Lower lobe of right lung (tissue), 2 donors: ENCODE data around the gene CCDC180. TPM values are rescaled to one million over a fixed set of nuclear protein-coding genes. Genes with fewer than 3 reads are reported as not detected.

Experiments used
- ATAC-seq, 2 donors: fragments of 200-7000 bp; cut with Tn5 transposase; one replicate each; pipeline ENCODE4 v1.9.1; 2020 to 2022; ENCODE audit warnings: mild to moderate bottlenecking in 2 of 2, moderate library complexity in 2 of 2
- DNase-seq: peaks from one replicate; pipeline ENCODE4 v3.0.0-alpha.2; 2020
- H3K27ac ChIP-seq: fragments of 200-600 bp; one replicate; pipeline ENCODE4 v1.8.0; 2022
- H3K27me3 ChIP-seq: fragments of 200-600 bp; one replicate; pipeline ENCODE4 v1.8.0; 2022; ENCODE audit warnings: low read depth
- H3K36me3 ChIP-seq: fragments of 200-600 bp; one replicate; pipeline ENCODE4 v1.8.0; 2022; ENCODE audit warnings: mild to moderate bottlenecking
- H3K4me1 ChIP-seq: fragments of 200-600 bp; one replicate; pipeline ENCODE4 v1.8.0; 2022
- H3K4me3 ChIP-seq: fragments of 200-600 bp; one replicate; pipeline ENCODE4 v1.8.0; 2022; ENCODE audit warnings: mild to moderate bottlenecking
- H3K9me3 ChIP-seq: fragments of 200-600 bp; one replicate; pipeline ENCODE4 v1.8.0; 2022
- intact Hi-C: fragments of 100-400 bp; cut with DNase I; formaldehyde crosslinking; loops from one replicate; pipeline ENCODE4 v1.11.0; 2022
- total RNA-seq: library from RNA; stranded (reverse); fragmentation: NEBNext Ultra II Directional; extraction: Animal tissue kit (Norgen Biotek cat#: 25700); gene quantifications from one replicate; pipeline ENCODE4 v1.2.1, GENCODE V29; 2021
- TF ChIP-seq, protein P1 (sequence below): fragments of 200-600 bp; IDR thresholded peaks from one replicate; pipeline ENCODE4 v1.8.0; 2022; ENCODE audit warnings: antibody characterized with exemption, mild to moderate bottlenecking
- donor health status: DM: no; HTN: yes; CAD: no; lungs with severe emphysema.

CCDC180 gene
- total RNA-seq, 1 donor from 2014 or later = 11.3 TPM

DNA sequence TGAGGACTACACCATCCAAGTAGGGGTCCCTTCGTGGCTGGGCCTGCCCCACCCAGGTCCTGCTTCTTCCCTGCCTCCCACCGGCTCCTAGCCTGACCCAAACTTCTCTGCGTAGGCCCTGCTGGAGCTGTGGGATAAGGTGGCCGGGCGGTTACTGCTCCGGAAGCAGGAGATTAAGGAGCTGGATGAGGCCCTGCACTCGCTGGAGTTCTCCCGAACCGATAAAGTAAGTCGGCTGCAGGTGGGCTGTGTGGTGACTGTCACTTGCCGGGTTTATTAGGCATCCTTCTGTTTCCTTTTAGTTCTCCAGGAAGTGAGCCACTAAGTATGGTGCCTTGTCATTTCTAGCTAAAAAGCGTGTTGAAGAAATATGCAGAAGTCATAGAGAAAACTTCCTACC lies 7.0 kb downstream of the CCDC180 start:
- ATAC-seq (no peak), DNase-seq (no peak)
- H3K4me1 ChIP-seq = peaks cover 7% of the 10 kb centered on the region
- no peaks in the 10 kb centered on the region for H3K9me3 ChIP-seq
- H3K27ac ChIP-seq = no peak overlapping the region
- H3K4me3 ChIP-seq = no peak overlapping the region
- intact Hi-C loops = no loop called here
- TF ChIP-seq, protein P1, sequence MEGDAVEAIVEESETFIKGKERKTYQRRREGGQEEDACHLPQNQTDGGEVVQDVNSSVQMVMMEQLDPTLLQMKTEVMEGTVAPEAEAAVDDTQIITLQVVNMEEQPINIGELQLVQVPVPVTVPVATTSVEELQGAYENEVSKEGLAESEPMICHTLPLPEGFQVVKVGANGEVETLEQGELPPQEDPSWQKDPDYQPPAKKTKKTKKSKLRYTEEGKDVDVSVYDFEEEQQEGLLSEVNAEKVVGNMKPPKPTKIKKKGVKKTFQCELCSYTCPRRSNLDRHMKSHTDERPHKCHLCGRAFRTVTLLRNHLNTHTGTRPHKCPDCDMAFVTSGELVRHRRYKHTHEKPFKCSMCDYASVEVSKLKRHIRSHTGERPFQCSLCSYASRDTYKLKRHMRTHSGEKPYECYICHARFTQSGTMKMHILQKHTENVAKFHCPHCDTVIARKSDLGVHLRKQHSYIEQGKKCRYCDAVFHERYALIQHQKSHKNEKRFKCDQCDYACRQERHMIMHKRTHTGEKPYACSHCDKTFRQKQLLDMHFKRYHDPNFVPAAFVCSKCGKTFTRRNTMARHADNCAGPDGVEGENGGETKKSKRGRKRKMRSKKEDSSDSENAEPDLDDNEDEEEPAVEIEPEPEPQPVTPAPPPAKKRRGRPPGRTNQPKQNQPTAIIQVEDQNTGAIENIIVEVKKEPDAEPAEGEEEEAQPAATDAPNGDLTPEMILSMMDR = no peak
- peaks cover 31% of the 10 kb centered on the region for H3K36me3 ChIP-seq
- no peaks in the 10 kb centered on the region for H3K27me3 ChIP-seq

DNA sequence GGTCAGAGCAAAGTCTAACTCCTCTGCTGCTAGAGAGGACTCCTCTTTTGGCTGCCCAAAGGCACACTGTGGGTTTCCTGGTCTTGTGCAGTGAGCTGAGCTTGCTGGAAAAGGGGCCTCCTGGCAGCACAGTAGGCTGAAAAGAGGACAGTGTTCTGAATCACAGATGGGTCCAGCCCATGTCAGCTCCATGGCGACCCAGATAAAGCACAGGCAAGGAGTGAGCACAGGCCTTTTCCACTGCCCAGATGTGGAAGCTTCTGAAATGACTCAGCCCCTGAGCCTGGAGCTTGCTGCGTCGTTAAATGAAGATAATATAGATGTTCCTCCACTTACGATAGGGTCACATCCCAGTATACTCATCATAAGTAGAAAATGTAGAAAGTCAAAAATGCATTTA lies 8.1 kb downstream of the CCDC180 start:
- no peak for DNase-seq
- no peak for ATAC-seq
- Histone ChIP-seq H3K27ac (no peak overlapping the region), H3K27me3 (no peaks in the 10 kb centered on the region), H3K9me3 (no peaks in the 10 kb centered on the region), H3K4me1 (peaks cover 7% of the 10 kb centered on the region), H3K4me3 (no peak overlapping the region), H3K36me3 (peaks cover 31% of the 10 kb centered on the region)
- intact Hi-C loops = no loop called here
- TF ChIP-seq, protein P1 = no peak

DNA sequence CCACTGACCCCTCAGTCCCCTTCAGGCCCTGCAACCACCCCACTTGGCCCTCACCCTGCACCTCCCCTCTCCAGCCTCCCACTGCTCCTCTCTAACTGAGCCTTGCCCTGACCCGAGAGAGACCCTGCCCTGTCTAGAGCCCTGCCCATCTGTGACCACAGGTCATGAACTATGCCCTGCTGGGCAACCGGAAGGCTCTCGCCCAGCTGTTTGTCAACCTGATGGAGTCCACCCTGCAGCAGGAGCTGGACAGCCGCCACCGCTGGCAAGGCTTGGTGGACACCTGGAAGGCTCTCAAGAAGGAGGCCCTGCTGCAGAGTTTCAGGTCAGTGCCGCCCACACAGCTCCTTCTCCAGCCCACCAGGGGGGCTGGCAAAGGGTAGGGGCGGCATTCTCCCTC lies 9.4 kb downstream of the CCDC180 start:
- Histone ChIP-seq H3K36me3 (peaks cover 27% of the 10 kb centered on the region), H3K27me3 (no peaks in the 10 kb centered on the region), H3K9me3 (no peaks in the 10 kb centered on the region), H3K27ac (no peak overlapping the region), H3K4me1 (peaks cover 7% of the 10 kb centered on the region), H3K4me3 (no peak overlapping the region)
- intact Hi-C loops = no loop called here
- TF ChIP-seq, protein P1 = no peak
- DNase-seq (no peak), ATAC-seq (no peak)

DNA sequence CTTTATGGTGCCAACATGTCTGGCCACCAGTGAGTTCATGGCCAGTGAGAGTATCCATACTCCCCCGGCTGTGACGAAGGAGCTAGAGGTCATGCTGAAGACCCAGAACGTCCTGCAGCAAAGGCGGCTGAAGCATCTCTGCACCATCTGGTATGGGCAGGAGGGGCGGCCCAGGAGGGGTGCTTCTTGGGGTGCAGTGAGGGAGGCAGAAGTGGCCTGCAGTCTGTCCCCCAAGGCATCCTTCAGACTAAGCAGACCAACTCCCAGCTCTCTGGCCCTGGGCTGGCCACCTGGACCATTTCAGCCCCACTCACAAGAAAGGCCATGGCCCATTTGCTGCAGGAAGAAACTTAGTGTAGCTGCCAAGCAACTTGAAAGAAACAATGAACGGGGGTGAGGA lies 11.0 kb downstream of the CCDC180 start:
- Histone ChIP-seq H3K36me3 (peaks cover 33% of the 10 kb centered on the region), H3K27me3 (no peaks in the 10 kb centered on the region), H3K9me3 (no peaks in the 10 kb centered on the region), H3K4me1 (peaks cover under 1% of the 10 kb centered on the region), H3K4me3 (no peak overlapping the region), H3K27ac (no peak overlapping the region)
- ATAC-seq = no peak
- TF ChIP-seq, protein P1 = no peak
- intact Hi-C loops = no loop called here
- no peak for DNase-seq

DNA sequence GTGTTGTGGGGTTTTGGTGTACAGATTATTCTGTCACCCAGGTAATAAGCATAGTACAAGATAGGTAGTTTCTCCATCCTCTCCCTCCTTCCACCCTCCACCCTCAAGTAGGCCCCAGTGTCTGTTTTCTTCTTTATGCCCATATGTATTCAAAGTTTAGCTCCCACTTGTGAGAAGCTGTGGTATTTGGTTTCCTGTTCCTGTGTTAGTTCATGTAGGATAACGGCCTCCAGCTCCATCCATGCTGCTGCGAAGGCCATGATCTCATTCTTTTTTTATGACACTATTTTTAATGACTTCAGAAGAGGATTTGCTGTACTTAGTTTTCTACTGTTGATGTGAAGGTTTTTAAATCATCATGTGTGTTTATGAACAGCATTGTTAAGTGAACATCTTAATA lies 11.9 kb downstream of the CCDC180 start:
- no peaks in the 10 kb centered on the region for H3K9me3 ChIP-seq
- H3K27ac ChIP-seq = no peak overlapping the region
- H3K27me3 ChIP-seq = no peaks in the 10 kb centered on the region
- TF ChIP-seq, protein P1 = no peak
- intact Hi-C loops = no loop called here
- H3K4me3 ChIP-seq = no peak overlapping the region
- ATAC-seq = no peak
- H3K36me3 ChIP-seq = peaks cover 28% of the 10 kb centered on the region
- H3K4me1 ChIP-seq = no peaks in the 10 kb centered on the region
- no peak for DNase-seq

DNA sequence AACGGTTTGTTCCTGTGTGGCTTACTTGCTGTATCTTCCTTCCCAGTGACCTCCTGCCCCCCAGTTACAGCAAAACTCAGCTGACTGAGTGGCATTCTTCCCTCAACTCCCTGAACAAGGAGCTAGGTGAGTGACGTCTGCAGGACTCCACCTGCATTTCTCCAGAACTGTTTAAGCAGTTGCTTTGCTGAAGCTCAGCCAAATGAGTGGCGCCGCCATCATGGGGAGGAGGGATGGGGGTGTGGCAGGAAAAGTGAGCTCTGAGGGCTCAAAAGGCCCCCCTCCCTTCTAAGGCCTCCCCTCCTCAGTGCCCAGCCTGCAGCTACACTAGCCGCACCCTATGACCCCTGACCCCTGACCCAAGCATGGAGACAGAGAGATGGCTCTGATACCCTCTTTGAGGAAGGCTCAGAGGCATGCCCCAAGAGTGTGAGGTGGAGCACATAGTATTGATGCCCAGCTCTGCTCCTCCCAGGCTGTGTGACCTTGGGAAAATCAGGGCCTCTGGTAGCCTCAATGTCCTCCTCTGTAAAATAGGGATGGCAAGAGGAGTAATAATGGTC lies 12.7 kb downstream of the CCDC180 start:
- intact Hi-C loops = no loop called here
- no peak overlapping the region for H3K27ac ChIP-seq
- no peak overlapping the region for H3K4me3 ChIP-seq
- H3K36me3 ChIP-seq = peaks cover 25% of the 10 kb centered on the region
- no peaks in the 10 kb centered on the region for H3K9me3 ChIP-seq
- no peaks in the 10 kb centered on the region for H3K27me3 ChIP-seq
- ATAC-seq = no peak
- TF ChIP-seq, protein P1 = no peak
- no peak for DNase-seq
- H3K4me1 ChIP-seq = no peaks in the 10 kb centered on the region
